Mesenteric fat pad (tissue), 1 donor: ENCODE results near the gene CD300LB. TPM values are rescaled to one million over a fixed set of nuclear protein-coding genes. Genes with fewer than 3 reads are reported as not detected.

Experiments
- DNase-seq: peaks from one replicate; pipeline ENCODE4 v3.0.0-alpha.2; 2020; ENCODE audit warnings: low spot score
- total RNA-seq: library from RNA; stranded (reverse); fragmentation: NEBNext Ultra II Directional; extraction: Animal tissue kit (Norgen Biotek cat#: 25700); gene quantifications from one replicate; pipeline ENCODE4 v1.2.1, GENCODE V29; 2021
- donor health status: DM: yes; HTN: yes; CAD: no.

CD300LB gene
- total RNA-seq, 1 donor from 2014 or later, result 1.3 TPM

GRCh38 chr17:74497471-74497870 is 33.8 kb downstream of the CD300LB start:
- peak; percentile 41 for DNase-seq

- peak; percentile 84 for DNase-seq
Observed at GRCh38 chr17:74493331-74493833, 37.9 kb downstream of the CD300LB start.

- peak; percentile 18 for DNase-seq
Observed at GRCh38 chr17:74491626-74492025, 39.6 kb downstream of the CD300LB start.

- peak; percentile 69 for DNase-seq
Observed at GRCh38 chr17:74490716-74491115, 40.6 kb downstream of the CD300LB start.

- DNase-seq, result peak; percentile 37
Observed at GRCh38 chr17:74488276-74488675, 43.0 kb downstream of the CD300LB start.

GRCh38 chr17:74485841-74486240 is 45.4 kb downstream of the CD300LB start:
- DNase-seq, result peak; percentile 67

GRCh38 chr17:74485022-74485743 is 46.1 kb downstream of the CD300LB start:
- DNase-seq, result peak; percentile 22

GRCh38 chr17:74484066-74484465 is 47.2 kb downstream of the CD300LB start:
- DNase-seq, result peak; percentile 73

GRCh38 chr17:74481621-74482020 is 49.7 kb downstream of the CD300LB start:
- DNase-seq, result no peak

GRCh38 chr17:74480290-74480689 is 51.0 kb downstream of the CD300LB start:
- DNase-seq, result no peak

- no peak for DNase-seq
Observed at GRCh38 chr17:74478420-74479100, 52.7 kb downstream of the CD300LB start.

GRCh38 chr17:74477411-74477810 is 53.9 kb downstream of the CD300LB start:
- no peak for DNase-seq

- DNase-seq, result no peak
Observed at GRCh38 chr17:74475189-74475588, 56.1 kb downstream of the CD300LB start.

- DNase-seq, result no peak
Observed at GRCh38 chr17:74474043-74474792, 57.1 kb downstream of the CD300LB start.

GRCh38 chr17:74473294-74473693 is 58.0 kb downstream of the CD300LB start:
- DNase-seq, result no peak

GRCh38 chr17:74472890-74473289 is 58.4 kb downstream of the CD300LB start:
- DNase-seq, result no peak

GRCh38 chr17:74471341-74471740 is 59.9 kb downstream of the CD300LB start:
- no peak for DNase-seq

Other genes starting within 250 kb of the CD300LB start
- gene KIF19, start 205.2 kb downstream of the CD300LB start, total RNA-seq, result 1.9 TPM
- not detected for gene BTBD17, start 169.6 kb downstream of the CD300LB start, total RNA-seq
- gene GPR142, start 164.0 kb downstream of the CD300LB start, total RNA-seq, result not detected
- 17.9 TPM for gene GPRC5C, start 99.4 kb downstream of the CD300LB start, total RNA-seq
- 19.0 TPM for gene CD300A, start 64.8 kb downstream of the CD300LB start, total RNA-seq
- gene CD300C, start 14.6 kb upstream of the CD300LB start, total RNA-seq, result 4.1 TPM
- not detected for gene CD300H, start 36.0 kb upstream of the CD300LB start, total RNA-seq
- not detected for gene CD300LD, start 60.8 kb upstream of the CD300LB start, total RNA-seq
- 7.3 TPM for gene CD300E, start 92.3 kb upstream of the CD300LB start, total RNA-seq
- gene CD300LF, start 181.4 kb upstream of the CD300LB start, total RNA-seq, result 2.8 TPM
- 1.3 TPM for gene RAB37, start 205.8 kb upstream of the CD300LB start, total RNA-seq
- 13.9 TPM for gene NHERF1, start 217.2 kb upstream of the CD300LB start, total RNA-seq
- gene NAT9, start 244.9 kb upstream of the CD300LB start, total RNA-seq, result 37.8 TPM